ENCODE data around the gene MPPED2.

MPPED2 gene, protein sequence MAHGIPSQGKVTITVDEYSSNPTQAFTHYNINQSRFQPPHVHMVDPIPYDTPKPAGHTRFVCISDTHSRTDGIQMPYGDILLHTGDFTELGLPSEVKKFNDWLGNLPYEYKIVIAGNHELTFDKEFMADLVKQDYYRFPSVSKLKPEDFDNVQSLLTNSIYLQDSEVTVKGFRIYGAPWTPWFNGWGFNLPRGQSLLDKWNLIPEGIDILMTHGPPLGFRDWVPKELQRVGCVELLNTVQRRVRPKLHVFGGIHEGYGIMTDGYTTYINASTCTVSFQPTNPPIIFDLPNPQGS

DNA sequence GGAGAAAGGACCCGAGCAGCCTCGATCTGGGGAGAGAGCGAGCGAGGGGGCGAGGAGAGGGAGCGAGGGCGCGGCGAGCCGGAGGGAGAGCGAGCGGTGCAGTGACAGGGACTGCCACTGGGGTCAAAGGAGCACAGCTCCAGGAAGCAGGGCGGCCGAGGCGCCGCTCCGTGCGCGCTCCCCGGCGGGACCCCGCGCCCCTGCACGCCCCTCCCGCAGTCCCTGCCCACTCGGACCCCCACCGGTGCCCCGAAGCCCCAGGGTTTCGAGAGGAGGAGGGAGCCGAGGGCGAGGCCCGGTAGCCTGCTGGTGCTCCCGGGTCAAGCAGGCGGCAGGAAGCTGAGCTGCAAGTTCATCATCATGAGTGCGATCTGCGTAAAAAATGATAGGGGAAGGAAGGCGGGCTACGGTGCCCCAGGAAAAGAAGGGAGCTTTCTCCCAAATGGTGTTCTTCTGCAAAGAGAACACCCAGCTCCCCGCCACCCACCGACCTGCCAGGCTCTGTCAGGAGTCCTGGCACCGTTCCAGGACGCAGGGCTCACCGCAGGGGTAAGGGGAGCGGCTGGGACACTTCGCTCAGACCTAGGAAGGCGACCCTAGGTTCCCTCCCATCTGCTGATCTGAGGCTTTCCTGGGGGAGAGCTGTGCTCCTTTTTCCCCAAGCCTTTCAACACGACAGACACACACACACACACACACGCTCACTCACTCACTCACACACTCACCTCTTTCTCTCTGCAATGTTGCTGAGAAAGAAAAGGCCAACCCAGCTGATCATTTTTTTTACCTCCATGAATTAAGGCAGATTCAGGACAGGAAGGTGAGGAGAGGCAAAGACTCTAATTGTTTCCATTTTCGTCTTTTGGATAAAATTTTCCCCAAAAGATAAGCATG is at the start of gene MPPED2:
Gene MPPED2, minus strand, starts transcription at position 103 of the 894 bp plus-strand sequence. CDS start 5,980 bp downstream, outside the sequence.
- DNase-seq: no peak

DNA sequence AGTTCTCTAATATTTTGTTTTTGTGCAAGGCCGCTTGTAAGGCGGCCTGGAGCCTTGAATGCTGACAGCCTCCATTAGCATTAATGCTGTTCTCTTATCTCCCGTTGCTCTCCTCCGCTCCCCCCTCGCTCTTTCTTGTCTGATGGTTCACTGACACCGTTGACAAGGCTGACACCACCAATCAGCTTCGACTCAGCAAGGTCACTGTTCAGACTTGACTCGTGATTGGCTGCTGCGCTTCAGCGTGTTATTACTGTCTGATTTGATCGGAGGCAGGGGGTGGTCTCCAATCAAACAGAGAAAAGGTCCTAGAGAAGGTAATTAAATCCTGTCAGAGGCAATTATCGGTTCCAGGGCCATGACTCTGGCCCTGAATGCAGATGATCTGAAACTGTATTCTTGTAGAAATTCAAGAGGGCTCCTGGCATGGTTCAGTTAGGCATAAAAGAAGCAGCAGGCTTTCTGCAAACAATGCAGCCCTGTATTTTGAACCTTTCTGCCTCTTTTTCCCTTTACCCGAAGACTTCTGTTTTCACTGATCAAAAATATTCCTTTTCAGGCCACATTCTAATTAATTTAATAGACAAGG is 49.3 kb upstream of the MPPED2 start:
- no peak for DNase-seq

DNA sequence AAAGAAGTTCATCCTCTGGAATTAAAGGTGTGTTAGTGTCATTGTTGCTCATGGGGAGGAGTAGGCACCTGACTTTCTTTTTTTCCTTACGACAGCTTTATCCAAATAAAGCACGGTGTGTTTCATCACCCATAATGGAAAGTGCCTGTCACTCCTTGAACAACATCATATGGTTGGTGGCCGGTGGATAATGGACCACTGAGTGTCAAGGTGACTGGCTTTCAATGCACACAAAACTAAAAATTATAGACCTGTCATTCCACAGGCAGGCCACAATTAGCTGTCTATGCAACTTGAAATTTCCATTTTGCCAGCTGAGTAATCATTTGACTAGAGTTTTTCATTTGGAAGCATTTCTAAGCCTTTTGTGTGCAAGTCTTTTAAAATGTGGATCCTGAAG is 45.0 kb upstream of the MPPED2 start:
- DNase-seq: no peak

GRCh38 chr11:30619767-30620166 is 33.6 kb upstream of the MPPED2 start:
- no peak for DNase-seq

- DNase-seq: no peak
These were observed 31.6 kb upstream of the MPPED2 start for GRCh38 chr11:30617762-30618161.

DNA sequence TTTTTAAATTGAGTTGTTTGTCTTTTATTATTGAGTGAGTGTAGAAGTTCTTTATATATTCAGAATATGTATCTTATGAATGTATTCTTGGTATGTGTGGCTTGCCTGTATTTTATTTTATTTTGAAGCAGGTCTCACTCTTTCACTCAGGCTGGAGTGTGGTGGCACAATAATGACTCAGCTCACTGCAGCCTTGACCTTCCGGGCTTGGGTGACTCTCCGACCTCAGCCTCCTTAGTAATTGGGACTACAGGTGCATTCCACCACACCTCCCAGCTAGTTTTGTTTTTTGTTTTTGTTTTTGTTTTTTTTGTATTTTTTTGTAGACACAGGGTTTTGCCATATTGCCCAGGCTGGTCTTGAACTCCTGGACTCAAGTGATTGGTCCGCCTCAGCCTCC is 24.5 kb upstream of the MPPED2 start:
- no peak for DNase-seq

DNA sequence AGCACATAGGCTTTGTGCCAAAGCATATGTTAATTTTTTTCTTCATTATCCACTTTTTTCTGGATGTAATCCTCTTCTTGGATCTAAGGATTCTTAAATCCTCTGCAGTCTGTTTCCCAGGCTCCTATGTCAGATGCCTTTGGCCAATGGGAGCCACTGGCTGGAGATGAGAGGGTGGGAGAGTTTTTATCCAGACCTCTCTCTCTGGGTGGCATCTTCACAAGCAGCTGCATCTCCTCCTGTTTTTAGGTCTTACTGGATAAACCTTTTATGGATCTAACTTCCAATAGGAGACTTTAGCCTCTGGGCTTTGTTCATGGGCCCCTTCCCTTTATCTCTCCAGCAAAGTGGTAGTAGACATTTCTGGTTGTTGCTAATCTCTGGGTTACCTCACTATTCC is 22.4 kb upstream of the MPPED2 start:
- DNase-seq: no peak

- no peak for DNase-seq
These were observed 19.0 kb upstream of the MPPED2 start for GRCh38 chr11:30605036-30605605.

- DNase-seq: no peak
These were observed 17.2 kb upstream of the MPPED2 start for GRCh38 chr11:30603357-30603756.

DNA sequence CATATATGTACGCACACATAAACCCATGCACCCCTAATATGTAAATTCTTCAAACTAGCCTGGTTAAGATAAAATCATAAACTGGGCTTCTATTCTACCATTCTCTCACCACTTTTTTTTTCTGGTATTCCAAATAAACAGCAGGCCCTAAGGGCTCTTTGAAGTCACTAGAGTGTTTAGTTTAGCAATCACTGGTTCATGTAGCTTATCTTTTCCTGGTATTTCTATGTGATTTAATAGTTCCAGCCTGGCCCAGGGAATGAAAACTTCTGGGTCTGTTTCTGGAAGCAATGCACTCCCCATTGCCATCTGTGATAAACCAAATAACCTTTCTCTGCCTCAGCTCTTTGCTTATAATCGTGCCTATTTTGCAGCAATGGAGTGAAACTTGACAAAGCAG is 10.7 kb upstream of the MPPED2 start:
- no peak for DNase-seq

DNA sequence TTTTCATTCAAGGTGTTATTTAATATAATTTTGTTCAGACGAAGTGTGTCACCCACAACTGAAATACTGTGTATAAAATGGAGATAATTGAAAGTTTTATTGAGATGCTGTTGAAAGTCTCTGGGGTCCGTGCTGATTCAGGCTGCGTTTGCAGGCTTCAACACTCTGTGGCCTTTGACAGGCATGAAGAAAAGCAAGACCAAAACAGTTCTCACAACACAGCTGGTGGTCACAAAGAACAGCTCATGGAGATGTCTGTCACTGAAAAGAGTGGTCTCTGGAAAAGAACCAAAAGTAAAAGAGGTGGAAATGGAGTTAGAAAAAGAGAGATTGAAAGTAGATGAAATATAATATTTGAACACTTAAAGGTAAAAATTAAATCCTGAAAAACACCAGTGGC is 9.8 kb upstream of the MPPED2 start:
- DNase-seq: no peak

DNA sequence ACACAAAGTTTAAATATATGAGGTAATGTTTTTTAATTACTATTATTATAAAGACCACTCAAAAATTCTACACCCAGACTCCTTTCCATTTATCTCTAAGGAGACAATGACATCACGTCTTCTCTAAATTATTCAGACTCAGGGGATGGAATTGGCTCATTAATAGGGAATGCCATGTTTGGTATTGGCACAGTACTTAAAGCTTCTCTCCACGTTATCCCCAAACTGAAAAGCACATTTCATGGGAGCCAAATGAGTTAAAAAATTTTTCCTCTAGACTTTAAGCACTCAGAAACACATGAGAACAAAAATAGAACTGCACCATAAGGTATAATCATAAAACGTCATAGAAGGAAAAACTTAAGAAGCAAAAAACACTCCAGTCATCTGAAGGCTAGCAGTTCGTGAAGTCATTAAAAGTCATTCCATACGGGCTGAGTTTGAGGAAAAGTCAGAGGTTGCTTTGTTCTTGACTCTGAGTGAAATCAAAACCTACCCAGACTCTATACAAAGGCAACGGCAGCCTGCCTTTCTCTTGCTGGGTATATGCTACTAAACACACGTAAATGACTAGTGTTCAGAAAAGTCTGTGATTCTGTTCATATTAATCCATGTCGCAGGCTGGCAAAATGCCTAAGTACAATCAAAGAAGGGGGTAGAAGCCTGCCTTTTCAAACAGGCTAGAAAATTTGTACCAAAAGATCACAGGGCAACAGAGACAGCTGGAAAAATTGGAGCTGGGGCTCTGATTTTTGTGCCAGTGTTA is 8.7 kb upstream of the MPPED2 start:
- DNase-seq: no peak

DNA sequence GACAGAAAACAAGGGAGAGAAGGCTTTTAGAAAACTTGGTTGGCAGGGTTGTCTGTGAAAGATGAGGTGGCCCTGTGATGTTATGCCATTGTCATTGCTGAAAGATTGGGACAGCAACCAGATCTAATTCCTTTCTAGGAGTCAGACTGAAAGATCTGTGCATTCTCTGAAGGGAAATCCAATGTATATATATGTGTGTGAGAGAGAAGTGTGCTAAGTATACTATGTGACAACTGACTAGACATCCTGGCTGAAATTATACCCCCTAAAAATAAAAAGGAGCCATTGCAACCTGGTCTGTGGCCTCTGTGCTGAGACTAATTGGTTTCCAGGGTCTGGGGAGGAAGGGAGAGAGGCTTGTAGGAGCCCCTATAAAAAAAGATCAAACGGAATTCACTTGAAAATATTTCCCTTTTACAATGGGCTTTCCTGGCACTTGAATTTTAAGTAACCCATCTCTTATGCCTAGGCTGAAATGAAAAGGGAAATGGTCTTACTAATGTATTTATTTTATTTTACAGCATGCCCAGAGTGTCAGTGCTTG is 1.2 kb upstream of the MPPED2 start:
- no peak for DNase-seq

DNA sequence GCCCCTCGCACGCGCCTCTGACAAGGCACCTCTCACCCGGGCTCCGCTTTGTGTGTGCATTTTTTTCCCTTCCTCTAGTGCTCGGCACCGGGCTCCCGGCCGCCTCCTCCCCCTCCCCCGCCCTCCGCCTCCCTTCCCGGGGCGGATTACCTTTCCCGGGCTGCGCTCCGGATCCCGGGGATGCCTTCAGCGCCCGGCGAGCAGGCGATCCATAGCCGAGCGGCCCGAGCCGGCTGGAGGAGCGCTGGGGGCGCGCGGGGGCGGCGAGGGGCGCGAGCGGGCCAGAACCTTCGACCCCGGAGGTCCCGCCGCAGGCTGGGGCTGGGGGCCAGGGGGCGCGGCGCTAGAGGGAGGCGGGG is 282 bp downstream of the MPPED2 start:
- no peak for DNase-seq

- DNase-seq: no peak
These were observed 845 bp downstream of the MPPED2 start for GRCh38 chr11:30585125-30585891.

DNA sequence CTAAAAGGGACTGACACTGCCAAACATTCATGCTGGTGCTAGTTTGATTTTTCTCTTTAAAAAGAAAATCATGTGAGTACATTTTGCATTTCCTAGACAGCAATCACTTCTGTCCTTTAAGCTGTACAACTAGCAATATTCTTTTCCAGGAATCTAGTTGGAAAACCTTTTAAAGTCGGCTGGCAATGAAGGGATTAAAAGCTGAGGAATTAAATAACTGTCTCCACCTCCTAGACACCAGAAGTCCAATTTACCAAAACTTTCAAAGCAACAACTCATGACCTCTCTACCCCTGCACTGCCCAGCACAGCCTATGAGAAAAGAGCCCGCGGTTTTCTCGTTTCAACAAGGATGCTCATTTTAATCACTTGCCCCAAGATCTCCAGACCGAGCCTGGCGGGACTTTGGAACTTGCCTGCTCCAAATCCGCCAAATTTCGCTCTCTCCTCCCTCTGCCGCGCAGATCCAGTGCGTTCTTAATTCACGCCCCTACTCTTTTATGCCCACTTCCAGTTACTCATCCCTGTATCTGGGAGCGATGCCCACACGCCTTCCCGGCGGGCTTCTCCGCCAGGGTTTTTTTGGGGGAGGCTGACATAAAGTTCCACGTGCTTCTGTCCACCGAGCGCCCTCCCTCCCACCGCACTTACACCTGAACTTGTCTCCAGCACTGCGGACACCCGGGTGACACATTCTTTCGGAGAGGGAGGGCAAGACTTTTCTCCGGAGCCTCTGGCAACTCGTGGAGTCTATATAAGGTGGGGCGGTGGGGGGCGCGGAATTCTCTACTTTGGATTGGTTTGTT is 2.5 kb downstream of the MPPED2 start:
- no peak for DNase-seq

DNA sequence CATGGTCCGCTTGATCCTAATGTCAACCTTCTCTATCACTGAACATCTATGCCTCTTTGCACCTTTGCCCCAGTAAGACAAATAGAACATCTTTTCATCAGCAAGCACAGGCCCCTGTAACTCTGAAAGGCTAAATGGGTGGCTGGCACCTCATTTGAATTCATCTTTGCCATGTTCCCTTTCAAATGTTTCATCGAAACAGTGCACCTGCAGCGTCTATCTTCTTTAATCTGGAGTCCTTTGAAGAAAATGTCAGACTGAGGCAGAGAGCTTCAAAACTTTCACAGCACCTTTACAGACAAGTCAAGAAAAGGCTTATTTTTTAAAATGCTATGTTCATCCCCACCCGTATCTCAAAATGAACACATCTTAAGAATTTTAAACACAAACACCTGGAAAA is 3.4 kb downstream of the MPPED2 start:
- DNase-seq: no peak

DNA sequence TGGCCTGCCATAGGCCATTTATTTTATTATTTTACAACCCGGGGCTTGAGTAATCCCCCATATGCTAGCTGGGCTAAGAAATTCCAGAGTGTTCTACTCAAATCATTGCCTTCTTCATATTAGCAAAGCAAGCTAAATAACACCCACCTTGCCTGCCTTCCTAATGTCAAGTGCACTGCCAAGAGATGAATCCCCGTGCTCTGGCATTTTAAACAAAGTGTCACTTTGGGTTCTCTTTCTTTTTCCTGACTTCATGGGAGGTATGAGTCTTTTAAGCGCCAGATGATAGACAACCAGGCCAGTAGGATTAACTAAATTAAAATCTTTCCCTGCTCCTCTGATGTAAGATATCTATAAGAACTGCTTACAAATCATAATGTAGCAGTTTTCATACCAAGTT is 4.5 kb downstream of the MPPED2 start:
- DNase-seq: no peak

DNA sequence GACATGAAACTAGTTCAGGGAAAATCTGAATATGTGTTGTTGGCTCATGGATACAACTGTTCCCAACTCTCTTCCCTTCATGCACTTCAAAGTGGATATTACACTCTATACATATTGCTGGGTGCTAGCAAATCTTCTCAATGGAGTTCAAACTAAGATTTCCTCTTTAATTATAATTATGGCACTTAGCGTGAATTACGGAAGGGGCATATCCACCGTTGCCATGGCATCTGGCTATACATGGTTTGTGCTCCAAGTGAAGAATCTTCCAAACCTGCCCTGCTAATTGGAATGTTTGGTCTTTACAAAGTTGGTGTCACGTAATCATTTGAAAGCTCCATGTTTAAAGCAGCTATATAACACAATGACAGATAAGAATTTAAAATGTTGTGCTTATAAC is 5.6 kb downstream of the MPPED2 start:
- no peak for DNase-seq

- DNase-seq: no peak
These were observed 6.6 kb downstream of the MPPED2 start for GRCh38 chr11:30579415-30580175.
